NCI-H748 (cell line): ENCODE measurements around the gene KATNB1.
A peak's percentile ranks its signal among the peaks of the same experiment; 100 is the strongest.
"Not testable (repeated sequence)": the region's sequence is repeated elsewhere in the genome, so short reads cannot be mapped to it uniquely, and the experiment has no call there.

Experiments used
- DNase-seq: peaks from one replicate; lab custom pipeline; 2025; ENCODE audit not compliant: unreplicated experiment; lab: John Stamatoyannopoulos, UW

The KATNB1 gene

GRCh38 chr16:57769541-57770145 is 34.1 kb downstream of the KATNB1 start:
- no peak for DNase-seq

DNA sequence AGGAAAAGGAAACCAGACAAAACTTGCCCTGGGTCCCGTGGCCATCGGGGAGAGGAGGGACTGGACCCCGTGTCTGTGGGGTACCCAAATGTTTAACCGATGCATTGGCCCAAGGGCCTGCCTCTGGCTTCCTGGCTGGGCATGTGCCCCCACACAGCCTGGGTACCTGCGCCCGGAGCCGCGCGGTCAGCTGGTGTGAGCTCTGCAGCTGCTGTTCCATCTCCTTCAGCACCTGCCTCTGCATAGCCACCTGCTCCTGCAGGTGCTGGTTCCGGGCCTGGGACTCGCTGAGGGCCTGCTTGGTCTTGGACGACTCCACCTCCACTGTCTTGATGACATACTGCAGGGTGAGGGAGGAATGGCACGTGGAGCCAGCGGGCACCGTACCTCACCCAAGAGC is 34.8 kb downstream of the KATNB1 start:
- no peak for DNase-seq

DNA sequence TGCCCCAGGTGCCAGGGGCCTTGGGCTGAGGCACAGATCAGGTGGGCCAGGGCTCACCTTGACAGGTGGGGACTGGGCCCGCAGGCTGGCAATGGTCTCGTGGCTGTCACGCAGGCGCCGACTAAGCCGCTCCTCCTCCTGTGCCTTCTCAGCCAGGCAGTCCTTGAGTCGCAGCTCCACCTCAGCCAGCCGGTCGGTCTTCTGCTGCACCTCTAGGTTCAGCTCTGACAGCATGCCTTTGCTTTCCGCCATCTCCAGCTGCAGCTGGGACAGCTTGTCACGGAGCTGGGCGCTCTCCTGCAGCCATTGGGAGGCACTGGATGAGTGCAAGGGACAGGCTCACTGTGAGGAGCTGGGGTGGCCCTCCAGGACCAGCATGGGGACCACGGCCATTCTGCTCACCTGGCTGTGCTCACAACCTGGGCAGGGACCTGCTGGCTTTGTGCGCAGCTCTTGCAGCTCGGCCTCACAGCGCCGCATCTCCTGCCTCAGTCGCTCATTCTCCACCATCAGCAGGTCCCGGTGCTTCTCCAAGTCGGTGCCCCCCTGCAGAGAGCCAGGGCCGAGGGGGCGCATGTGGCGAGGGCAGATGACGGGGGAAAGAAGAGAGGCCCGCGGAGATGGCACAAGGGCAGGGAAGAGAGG is 35.7 kb downstream of the KATNB1 start:
- DNase-seq = no peak

DNA sequence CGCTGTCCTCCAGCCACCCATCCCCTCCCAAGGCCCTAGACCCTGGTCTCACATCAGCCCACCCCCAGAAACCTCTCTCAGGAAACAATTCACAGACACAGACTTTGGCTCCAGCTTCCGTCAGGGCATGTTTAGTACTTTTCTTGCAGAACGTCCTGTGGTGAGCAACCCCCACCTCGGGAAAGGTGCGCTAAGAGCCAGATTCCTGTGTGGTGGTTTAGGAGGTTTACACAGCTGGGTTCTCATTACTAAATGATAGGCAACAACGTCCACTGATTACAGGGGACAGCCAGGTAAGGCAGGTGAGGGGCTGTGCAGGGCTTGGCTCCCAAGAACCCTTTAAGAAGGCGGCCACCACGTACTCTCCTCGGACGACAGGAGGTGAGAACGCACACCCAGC is 37.4 kb downstream of the KATNB1 start:
- DNase-seq = peak; percentile 12

DNA sequence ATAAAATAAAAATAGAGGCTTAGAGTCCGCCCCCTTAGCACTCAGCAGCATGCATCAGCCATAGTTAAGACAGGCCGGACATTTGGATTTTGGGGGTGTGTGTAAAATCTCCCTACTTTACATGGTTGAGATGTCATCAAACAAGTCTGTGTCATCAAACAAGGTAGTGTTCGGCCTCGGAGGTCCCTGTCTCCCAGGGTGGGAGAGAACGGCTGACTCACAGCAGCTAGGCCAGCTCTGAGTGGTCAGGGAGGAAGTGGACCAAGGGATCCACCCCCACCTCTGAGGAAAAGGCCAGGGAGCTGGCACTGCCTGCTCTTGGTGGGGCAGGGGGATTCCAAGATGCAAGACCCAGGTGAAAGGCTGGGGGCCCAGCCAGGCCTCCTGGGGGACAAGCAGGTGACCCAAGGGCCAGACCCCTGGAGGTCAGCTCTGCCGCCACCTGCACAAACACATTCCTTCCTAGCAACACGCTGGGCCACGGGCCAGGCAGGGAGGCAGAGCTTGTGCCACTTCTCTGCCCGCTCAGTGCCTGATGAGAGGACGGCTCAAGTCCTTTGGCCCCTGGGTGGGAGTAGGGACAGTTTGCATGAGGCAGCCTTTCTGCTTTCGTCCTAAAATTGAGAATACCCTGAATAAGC is 38.2 kb downstream of the KATNB1 start:
- no peak for DNase-seq

DNA sequence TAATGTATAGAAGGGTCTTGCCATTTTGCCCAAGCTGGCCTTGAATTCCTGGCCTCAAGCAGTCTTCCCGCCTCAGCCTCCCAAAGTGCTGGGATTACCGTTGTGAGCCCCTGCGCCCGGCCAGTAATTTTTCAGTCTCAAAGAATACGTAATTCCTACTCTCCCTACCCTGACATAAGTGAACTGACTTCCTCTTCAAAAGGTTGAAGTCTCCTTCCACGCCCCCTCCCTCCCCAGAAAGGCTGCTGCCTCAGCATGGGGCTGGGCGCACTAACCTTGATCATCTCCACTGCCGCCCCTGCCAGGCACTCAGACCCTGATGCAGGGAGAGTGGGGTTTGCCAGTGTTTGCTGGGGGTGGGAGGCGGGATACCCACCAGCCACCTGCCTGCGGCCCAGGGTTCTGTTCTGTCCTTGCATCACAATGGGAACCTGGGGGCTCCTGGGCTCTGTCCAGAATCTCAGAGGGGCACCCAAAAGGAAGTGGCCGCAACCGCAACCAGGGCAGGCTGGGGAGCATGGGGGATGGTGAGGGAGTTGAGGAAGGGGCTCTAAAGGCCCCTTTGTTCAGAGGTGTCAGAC is 39.2 kb downstream of the KATNB1 start:
- no peak for DNase-seq

DNA sequence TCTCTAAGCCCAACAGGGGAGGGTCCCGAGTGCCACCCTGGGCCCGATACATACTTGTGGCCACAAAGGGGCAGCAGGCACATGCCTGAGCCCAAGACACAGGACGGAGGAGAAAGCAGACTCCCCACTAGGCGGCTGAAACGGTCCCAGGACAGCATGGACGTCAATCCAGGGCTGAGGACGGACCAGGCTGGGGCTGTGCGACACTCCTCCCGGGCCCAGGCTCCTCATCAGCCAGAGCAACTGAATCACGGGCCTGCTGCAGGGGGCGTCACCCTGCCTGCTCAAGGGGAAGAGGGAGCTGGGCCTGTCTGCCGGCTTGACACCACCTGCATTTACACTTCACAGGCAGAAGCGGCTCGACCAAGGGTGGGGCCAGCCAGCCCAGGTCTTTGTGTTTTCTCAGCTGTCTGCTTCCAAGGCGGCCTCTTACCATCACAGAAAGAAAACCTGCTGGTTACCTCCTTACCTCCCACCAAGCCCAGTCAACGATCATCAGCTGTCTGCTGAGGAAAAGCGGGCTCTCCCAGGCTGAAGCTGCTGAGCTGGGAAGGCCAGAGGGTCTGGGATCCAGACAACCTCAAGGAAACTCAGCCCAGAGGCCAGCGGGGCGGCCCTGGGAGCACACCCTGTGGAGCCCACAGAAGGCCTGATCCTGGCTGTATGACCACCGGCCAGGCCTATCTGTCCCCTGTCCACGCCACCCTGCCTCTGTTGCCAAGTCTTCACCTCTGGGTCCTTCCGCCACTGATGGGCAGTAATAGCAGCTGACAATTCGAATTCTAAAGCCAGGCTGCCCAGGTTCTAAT is 40.3 kb downstream of the KATNB1 start:
- peak; percentile 87 for DNase-seq

DNA sequence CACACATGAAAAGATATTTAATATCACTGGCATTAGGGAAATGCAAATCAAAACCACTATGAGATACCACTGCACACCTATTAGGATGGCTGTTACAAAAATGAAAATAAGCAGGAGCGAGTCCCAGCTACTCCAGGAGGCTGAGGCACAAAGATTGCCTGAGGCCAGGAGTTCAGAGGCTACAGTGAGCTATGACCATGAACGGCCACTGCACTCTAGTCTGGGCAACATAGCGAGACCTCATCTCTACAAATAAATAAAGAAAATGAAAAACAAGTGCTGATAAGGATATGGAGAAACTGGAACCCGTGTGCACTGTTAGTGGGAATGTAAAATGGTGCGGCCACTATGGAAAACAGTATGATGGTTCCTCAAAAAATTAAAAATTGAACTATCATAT is 43.1 kb downstream of the KATNB1 start:
- no peak for DNase-seq

GRCh38 chr16:57779836-57780235 is 44.3 kb downstream of the KATNB1 start:
- DNase-seq = not testable (repeated sequence)

- DNase-seq = no peak
Measured at GRCh38 chr16:57781349-57781740, 45.8 kb downstream of the KATNB1 start.

DNA sequence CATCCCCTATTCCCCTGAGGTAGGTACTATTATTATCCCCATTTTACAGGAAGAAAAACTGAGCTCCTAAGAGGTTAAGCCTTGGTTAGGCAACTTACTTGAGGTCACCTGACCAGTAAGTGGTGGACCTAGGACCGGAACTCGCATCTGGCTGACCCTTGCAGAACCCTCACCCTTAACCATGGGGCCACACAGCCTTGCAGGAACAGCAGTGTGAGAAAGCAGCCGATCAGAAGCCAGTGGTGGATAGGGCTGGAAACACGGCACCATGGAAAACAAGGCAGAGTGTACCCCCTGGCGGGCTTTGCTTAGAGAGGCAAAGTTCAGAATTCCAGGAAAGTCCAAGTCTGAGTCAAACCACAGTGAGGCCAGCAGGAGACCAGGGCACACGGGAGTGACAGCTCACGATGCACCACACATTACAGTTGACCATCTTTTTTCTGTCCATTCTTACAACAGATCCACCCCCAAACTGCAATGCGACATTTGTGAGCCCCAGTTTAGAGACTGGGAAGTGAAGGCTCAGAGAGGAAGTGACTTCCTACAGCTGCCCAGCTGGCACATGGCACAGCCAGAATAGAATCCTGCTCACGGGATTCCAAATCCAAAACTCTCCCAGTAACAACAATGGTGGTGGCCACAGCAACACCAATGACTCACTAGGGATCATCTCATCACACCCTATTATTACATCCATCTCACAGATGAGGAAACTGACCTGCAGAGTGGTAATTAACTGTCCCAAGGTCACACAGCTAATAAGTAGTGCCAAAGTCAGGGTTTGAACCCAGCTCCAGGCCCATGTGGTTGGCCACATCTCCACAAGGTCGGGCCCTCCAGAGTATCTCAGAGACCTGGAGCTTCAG is 46.4 kb downstream of the KATNB1 start:
- no peak for DNase-seq

- not testable (repeated sequence) for DNase-seq
Measured at GRCh38 chr16:57782607-57783055, 47.1 kb downstream of the KATNB1 start.

- DNase-seq = no peak
Measured at GRCh38 chr16:57783116-57783515, 47.5 kb downstream of the KATNB1 start.

DNA sequence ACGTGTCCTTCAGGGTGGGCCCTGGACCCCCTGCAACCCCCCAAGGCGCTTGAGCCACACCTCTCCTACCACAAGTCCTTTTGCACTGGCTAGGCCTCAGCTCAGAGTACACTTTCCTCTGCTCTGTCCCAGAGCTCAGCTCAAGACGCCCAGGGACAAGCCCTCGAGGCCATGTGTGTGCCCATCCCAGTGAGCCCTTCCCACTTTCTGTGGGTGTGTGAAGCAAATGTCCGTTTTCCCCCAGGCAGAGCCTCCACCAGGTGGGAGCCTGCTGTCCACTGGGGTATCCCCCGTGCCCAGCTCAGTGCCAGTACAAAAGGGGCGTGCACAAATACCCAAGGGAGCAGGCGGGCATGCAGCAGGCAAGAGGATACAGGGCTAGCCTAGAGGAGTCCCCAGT is 48.3 kb downstream of the KATNB1 start:
- no peak for DNase-seq

DNA sequence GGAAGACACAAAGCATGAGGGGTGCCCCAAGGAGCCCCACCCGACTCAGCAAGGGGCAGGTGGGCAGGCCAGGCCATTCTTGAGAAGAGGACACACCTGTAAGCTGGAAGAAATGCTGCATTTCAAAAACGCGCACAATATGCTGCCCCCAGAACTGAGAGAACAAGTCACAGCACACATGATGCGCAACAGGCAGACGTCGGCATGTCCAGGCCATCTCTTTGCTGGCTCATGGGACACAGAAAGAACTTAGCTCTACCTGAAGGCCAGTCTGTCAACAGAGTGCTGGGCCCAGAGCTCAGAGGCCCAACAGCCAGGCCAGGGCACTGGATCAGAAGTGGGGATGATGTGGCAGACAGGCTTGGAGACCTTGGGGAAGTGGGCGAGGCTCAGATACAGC is 48.8 kb downstream of the KATNB1 start:
- no peak for DNase-seq

DNA sequence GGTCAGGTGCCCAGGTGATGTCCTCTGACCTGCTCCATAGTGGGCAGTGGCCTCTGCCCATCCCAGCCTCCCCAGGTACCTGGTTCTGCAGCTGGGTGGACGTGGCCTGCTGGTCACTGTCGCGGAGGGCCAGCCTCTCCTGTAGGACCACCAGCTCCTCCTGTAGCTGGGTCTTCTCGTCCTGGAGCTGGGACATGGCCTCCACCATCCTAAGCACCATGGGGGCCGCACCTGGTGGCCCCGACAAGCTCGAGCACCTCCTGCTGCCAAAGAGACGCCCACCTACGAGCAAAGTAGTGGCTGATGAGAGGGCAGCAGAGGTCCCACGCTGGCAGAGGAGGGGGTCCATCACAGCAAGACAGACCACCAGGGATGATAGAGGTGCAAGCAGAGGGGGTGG is 49.8 kb downstream of the KATNB1 start:
- no peak for DNase-seq

GRCh38 chr16:57785924-57786323 is 50.4 kb downstream of the KATNB1 start:
- no peak for DNase-seq

DNA sequence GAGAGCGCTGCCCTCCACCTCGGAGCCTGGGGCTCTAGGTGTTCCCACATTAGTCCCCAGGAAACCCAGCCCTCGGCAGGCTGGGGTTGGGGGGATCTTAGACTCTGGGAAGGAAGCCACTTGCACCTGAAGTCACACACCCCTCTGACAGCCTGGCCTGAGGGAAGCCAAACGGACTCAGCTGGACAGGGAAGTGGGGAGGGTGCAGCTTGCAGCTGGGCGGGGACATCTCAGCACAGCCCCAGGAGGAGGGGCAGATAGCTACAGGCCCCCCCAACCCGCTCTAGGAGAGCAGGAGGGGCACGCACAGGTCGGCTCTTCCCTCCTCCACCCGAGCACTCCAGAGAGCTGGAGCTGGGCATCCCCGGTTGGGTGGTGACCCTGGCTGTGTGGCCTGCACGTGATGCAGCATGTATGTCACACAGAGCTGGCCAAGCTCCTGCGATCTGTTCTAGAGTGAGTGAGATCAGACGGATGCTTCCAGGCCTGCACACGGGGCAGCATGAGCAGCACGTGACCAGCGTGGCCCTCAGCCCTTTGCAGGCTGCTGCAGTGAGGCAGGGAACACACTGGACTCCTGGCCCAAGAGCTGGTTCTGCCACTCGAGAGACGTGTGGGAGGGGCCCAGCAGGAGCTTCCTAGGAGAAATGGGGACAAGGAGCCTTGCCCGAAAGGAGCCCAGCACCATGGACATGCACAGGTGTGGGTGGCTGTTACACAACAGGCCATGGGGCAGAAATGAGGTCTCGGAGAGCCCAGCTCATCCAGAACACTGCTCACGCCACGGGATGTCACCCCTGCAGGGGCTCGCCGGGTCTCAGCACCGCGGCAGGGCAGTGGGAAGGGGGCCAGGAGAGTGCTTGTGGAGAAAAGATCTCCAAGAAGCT is 51.3 kb downstream of the KATNB1 start:
- DNase-seq = no peak

- no peak for DNase-seq
Measured at GRCh38 chr16:57787519-57787905, 51.9 kb downstream of the KATNB1 start.
